HCT116 (cell line): ENCODE results near the gene MADCAM1. TPM values are rescaled to one million over a fixed set of nuclear protein-coding genes. Genes with fewer than 3 reads are reported as not detected.
"Not testable (repeated sequence)": the region's sequence is repeated elsewhere in the genome, so short reads cannot be mapped to it uniquely, and the experiment has no call there.

ENCODE experiments used
- ATAC-seq: fragments of 200-7000 bp; cut with Tn5 transposase; 2 replicates; pipeline ENCODE4 v1.9.1; 2020; ENCODE audit warnings: mild to moderate bottlenecking, moderate library complexity
- BruUV-seq: library from RNA; stranded (reverse); fragments of 400-500 nt; replicated peaks from 2 replicates; lab custom pipeline; 2021; lab: Mats Ljungman, UMichigan
- CTCF ChIA-PET: fragments of 300-600 bp; sonication (Branson Sonifier 250); formaldehyde crosslinking; loops from one replicate; lab custom pipeline; 2021; ENCODE audit warnings: antibody characterized with exemption; lab: Charles Lee
- POLR2A ChIA-PET: fragments of 300-600, 350-600 bp; sonication (Branson Sonifier 250); formaldehyde crosslinking; loops from one replicate; lab custom pipeline; 2021; ENCODE audit warnings: antibody characterized with exemption; lab: Charles Lee
- RAD21 ChIA-PET, 2 experiments: fragments of 300-600 bp; sonication (Branson Sonifier 250); formaldehyde crosslinking; loops; one replicate each; lab custom pipeline; 2023; ENCODE audit warnings: low total read pairs in 2 of 2; ENCODE audit not compliant: uncharacterized antibody in 2 of 2, unreplicated experiment in 2 of 2, low non-redundant PET in 1 of 2; lab: Charles Lee
- DNase-seq: peaks from one replicate; pipeline ENCODE4 v3.0.0-alpha.2; 2010; ENCODE audit warnings: low read depth, low spot score
- H2AFZ ChIP-seq: fragments of 200-600 bp; shearing (Covaris generic), sonication (generic); 2 replicates; pipeline ENCODE4 v1.6.1; 2017; ENCODE audit warnings: low read depth, mixed run types, mixed read lengths, antibody characterized with exemption, low read length; ENCODE audit not compliant: poor library complexity, severe bottlenecking
- H3K27ac ChIP-seq: 2 replicates; pipeline ENCODE4 v1.5.1; 2012; ENCODE audit warnings: low read depth, low read length
- H3K27me3 ChIP-seq: fragments of 200-600 bp; sonication (generic); 2 replicates; pipeline ENCODE4 v1.6.1; 2016; ENCODE audit warnings: mixed run types, low read length, mixed read lengths; ENCODE audit not compliant: insufficient read depth
- H3K36me3 ChIP-seq, 2 experiments: fragments of 200-500 bp in 1 of 2; fragments of 200-600 bp in 1 of 2; sonication (Bioruptor generic) in 1 of 2; sonication (generic) in 1 of 2; 2 replicates each; pipeline versions ENCODE4 v1.5.1 to v1.6.1; 2014 to 2016; ENCODE audit warnings: low read length in 2 of 2, inconsistent platforms in 1 of 2, mixed read lengths in 1 of 2, mixed run types in 1 of 2; ENCODE audit not compliant: insufficient read depth in 2 of 2, control insufficient read depth in 1 of 2
- H3K4me1 ChIP-seq, 2 experiments: fragments of 200-600 bp in 1 of 2; sonication (generic) in 1 of 2; 2 replicates each; pipeline versions ENCODE4 v1.5.1 to v1.6.1; 2012 to 2017; ENCODE audit warnings: low read length in 2 of 2, inconsistent platforms in 1 of 2, mild to moderate bottlenecking in 1 of 2, mixed read lengths in 1 of 2, mixed run types in 1 of 2, moderate library complexity in 1 of 2; ENCODE audit not compliant: insufficient read depth in 2 of 2, control insufficient read depth in 1 of 2
- H3K4me2 ChIP-seq: fragments of 200-600 bp; sonication (generic); 2 replicates; pipeline ENCODE4 v1.6.1; 2017; ENCODE audit warnings: mixed run types, low read length, mixed read lengths
- H3K4me3 ChIP-seq, 2 experiments: fragments of 200-600 bp in 1 of 2; sonication (generic) in 1 of 2; replicated peaks in 1 of 2; 2 replicates each; pipeline ENCODE4 v1.5.1; 2011 to 2016; ENCODE audit warnings: low read length in 2 of 2, control low read depth in 1 of 2, low read depth in 1 of 2, mild to moderate bottlenecking in 1 of 2, mixed read lengths in 1 of 2, mixed run types in 1 of 2
- H3K79me2 ChIP-seq: fragments of 200-600 bp; sonication (generic); 2 replicates; pipeline ENCODE4 v1.6.1; 2017; ENCODE audit warnings: mild to moderate bottlenecking, mixed run types, low read length, moderate library complexity, mixed read lengths; ENCODE audit not compliant: insufficient read depth
- H3K9ac ChIP-seq: fragments of 200-600 bp; sonication (generic); 2 replicates; pipeline ENCODE4 v1.6.1; 2016; ENCODE audit warnings: low read length, mixed read lengths
- H3K9me2 ChIP-seq: fragments of 200-600 bp; sonication (generic), shearing (Covaris generic); 2 replicates; pipeline ENCODE4 v1.6.1; 2017; ENCODE audit warnings: mixed run types, mild to moderate bottlenecking, moderate library complexity; ENCODE audit not compliant: insufficient read depth
- H3K9me3 ChIP-seq, 2 experiments: fragments of 200-500 bp in 1 of 2; fragments of 200-600 bp in 1 of 2; sonication (Bioruptor generic) in 1 of 2; sonication (generic) in 1 of 2; 2 replicates each; pipeline ENCODE4 v1.6.1; 2014 to 2017; ENCODE audit warnings: low read length in 2 of 2, mixed read lengths in 2 of 2, inconsistent platforms in 1 of 2, low read depth in 1 of 2, mild to moderate bottlenecking in 1 of 2, mixed run types in 1 of 2, moderate library complexity in 1 of 2; ENCODE audit not compliant: control insufficient read depth in 1 of 2, insufficient read depth in 1 of 2
- H4K20me1 ChIP-seq: fragments of 200-600 bp; sonication (generic), shearing (Covaris generic); 2 replicates; pipeline ENCODE4 v1.6.1; 2017; ENCODE audit warnings: mixed run types, mild to moderate bottlenecking, moderate library complexity; ENCODE audit not compliant: insufficient read depth
- CBX3 ChIP-seq: IDR thresholded peaks from 2 replicates; pipeline ENCODE4 v1.6.1; 2012; ENCODE audit warnings: low read depth
- EGR1 ChIP-seq: IDR thresholded peaks from 2 replicates; pipeline ENCODE4 v1.6.1; 2012; ENCODE audit warnings: low read depth
- POLR2AphosphoS5 ChIP-seq: IDR thresholded peaks from 2 replicates; pipeline ENCODE4 v1.6.1; 2011; ENCODE audit warnings: mild to moderate bottlenecking, low read depth, low read length, moderate library complexity
- RAD21 ChIP-seq: IDR thresholded peaks from 2 replicates; pipeline ENCODE4 v1.6.1; 2012; ENCODE audit warnings: low read depth, mild to moderate bottlenecking
- intact Hi-C: fragments of 100-400 bp; cut with micrococcal nuclease; formaldehyde crosslinking; loops from 2 replicates; pipeline ENCODE4 v1.10.0; 2022
- total RNA-seq: library from RNA; stranded (reverse); gene quantifications from one replicate; pipeline ENCODE4 v1.2.1, GENCODE V29; 2021; ENCODE audit not compliant: unreplicated experiment
- TF ChIP-seq, protein P1 (sequence below): IDR thresholded peaks from 2 replicates; pipeline ENCODE4 v1.6.1; 2011; ENCODE audit warnings: mild to moderate bottlenecking, low read length, moderate library complexity; ENCODE audit not compliant: insufficient replicate concordance; ENCODE audit errors: extremely low read depth
- TF ChIP-seq, protein P2 (sequence below), 3 experiments: fragments of 200-600 bp in 1 of 3; sonication (generic) in 1 of 3; IDR thresholded peaks in 2 of 3; conservative IDR thresholded peaks in 1 of 3; 2 replicates each; pipeline ENCODE4 v1.5.1; 2012 to 2017; ENCODE audit warnings: low read depth in 2 of 3, low read length in 2 of 3, antibody characterized with exemption in 1 of 3, borderline replicate concordance in 1 of 3, control low read depth in 1 of 3, mild to moderate bottlenecking in 1 of 3, mixed read lengths in 1 of 3, mixed run types in 1 of 3, moderate library complexity in 1 of 3; ENCODE audit not compliant: insufficient read depth in 1 of 3

MADCAM1 gene
- total RNA-seq, 1 experiment from 2014 or later = 0.57 TPM

DNA sequence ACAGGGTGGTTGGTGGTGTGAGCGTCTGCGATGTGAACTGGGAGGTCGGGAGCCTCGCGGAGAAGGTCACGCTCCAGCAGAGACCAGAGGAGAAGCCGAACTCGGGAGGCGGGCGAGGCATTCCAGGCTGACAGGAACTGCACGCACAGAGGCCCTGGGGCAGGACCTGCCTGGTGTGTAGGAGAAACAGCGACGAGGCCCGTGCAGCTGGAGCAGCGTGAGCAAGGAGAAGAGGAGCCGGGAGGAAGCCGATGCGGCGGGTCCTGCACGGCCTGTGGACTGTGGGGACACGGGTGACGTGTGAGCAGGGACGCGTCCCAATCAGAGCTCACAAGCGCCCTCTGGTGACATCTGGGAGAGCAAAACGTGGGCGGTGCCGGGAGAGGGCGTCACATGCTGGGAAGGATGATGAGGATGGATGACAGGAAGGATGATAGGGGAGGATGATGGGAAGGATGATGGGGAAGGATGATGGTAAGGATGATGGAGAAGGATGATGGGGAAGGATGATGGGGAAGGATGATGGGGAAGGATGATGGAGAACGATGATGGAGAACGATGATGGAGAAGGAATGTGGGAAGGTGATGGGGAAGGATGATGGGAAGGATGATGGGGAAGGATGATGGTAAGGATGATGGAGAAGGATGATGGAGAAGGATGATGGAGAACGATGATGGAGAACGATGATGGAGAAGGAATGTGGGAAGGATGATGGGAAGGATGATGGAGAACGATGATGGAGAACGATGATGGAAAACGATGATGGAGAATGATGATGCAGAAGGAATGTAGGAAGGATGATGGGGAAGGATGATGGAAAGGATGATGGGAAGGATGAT is 16.1 kb upstream of the MADCAM1 start:
- Histone ChIP-seq H3K4me2 (no peak overlapping the region), H3K9ac (no peak overlapping the region), H3K79me2 (no peaks in the 10 kb centered on the region), H3K27ac (no peak overlapping the region; the same call in 1 of the 2 replicates), H3K4me3 (no peak overlapping the region), H3K27me3 (no peaks in the 10 kb centered on the region), H3K9me2 (no peaks in the 10 kb centered on the region), H4K20me1 (no peaks in the 10 kb centered on the region)
- intact Hi-C loops = no loop called here
- DNase-seq = no peak
- ATAC-seq = peak; percentile 67
- ChIA-PET RAD21 (no interaction called here), POLR2A (interaction anchor here (1.2 kb wide), 1 partner anchor 51 kb away, joined by 3 read pairs; the partner anchor contains the start of gene CDC34)
- BruUV-seq = no TSS peak
- TF ChIP-seq EGR1 (peak; percentile 57; the same call in 1 of the 2 replicates), CBX3 (0 out of 2 replicates have a peak, but pooled peaks have one; percentile 29), POLR2AphosphoS5 (no peak), RAD21 (peak; percentile 63)
- TF ChIP-seq, protein P1, sequence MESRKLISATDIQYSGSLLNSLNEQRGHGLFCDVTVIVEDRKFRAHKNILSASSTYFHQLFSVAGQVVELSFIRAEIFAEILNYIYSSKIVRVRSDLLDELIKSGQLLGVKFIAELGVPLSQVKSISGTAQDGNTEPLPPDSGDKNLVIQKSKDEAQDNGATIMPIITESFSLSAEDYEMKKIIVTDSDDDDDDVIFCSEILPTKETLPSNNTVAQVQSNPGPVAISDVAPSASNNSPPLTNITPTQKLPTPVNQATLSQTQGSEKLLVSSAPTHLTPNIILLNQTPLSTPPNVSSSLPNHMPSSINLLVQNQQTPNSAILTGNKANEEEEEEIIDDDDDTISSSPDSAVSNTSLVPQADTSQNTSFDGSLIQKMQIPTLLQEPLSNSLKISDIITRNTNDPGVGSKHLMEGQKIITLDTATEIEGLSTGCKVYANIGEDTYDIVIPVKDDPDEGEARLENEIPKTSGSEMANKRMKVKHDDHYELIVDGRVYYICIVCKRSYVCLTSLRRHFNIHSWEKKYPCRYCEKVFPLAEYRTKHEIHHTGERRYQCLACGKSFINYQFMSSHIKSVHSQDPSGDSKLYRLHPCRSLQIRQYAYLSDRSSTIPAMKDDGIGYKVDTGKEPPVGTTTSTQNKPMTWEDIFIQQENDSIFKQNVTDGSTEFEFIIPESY = no peak
- TF ChIP-seq, protein P2, sequence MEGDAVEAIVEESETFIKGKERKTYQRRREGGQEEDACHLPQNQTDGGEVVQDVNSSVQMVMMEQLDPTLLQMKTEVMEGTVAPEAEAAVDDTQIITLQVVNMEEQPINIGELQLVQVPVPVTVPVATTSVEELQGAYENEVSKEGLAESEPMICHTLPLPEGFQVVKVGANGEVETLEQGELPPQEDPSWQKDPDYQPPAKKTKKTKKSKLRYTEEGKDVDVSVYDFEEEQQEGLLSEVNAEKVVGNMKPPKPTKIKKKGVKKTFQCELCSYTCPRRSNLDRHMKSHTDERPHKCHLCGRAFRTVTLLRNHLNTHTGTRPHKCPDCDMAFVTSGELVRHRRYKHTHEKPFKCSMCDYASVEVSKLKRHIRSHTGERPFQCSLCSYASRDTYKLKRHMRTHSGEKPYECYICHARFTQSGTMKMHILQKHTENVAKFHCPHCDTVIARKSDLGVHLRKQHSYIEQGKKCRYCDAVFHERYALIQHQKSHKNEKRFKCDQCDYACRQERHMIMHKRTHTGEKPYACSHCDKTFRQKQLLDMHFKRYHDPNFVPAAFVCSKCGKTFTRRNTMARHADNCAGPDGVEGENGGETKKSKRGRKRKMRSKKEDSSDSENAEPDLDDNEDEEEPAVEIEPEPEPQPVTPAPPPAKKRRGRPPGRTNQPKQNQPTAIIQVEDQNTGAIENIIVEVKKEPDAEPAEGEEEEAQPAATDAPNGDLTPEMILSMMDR (IDR thresholded peaks at IDR 0.05 in 2 of 3, conservative IDR thresholded peaks at IDR 0.05 in 1 of 3; ENCODE audit: borderline replicate concordance in 1 of 3, insufficient read depth in 1 of 3, low read depth in 2 of 3, low read length in 2 of 3) = peak; percentile 38 to 70 (median 47); a peak in 5 of 6 replicates
- TF ChIP-seq, all 23 proteins: peak for 4
- no peaks in the 10 kb centered on the region for H3K36me3 ChIP-seq
- no peaks in the 10 kb centered on the region for H3K4me1 ChIP-seq
- peaks cover 0 to 15% of the 10 kb centered on the region in 2 experiments; a peak in 1 of 4 replicates for H3K9me3 ChIP-seq
- CTCF ChIA-PET = interaction anchor here (0.7 kb wide), 1 partner anchor 9 kb away, joined by 3 read pairs; no protein-coding TSS in a partner anchor
- no peak overlapping the region for H2AFZ ChIP-seq

DNA sequence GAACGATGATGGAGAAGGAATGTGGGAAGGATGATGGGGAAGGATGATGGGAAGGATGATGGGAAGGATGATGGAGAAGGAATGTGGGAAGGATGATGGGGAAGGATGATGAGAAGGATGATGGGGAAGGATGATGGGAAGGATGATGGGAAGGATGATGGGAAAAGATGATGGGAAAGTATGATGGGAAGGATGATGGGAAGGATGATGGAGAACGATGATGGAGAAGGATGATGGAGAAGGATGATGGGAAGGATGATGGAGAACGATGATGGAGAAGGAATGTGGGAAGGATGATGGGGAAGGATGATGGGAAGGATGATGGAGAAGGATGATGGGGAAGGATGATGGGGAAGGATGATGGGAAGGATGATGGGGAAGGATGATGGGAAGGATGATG is 15.2 kb upstream of the MADCAM1 start:
- H3K79me2 ChIP-seq, H3K9me2 ChIP-seq, H3K27me3 ChIP-seq, H3K36me3 ChIP-seq, H3K27ac ChIP-seq, BruUV-seq, intact Hi-C loops, H3K9ac ChIP-seq, H2AFZ ChIP-seq, POLR2A ChIA-PET, H4K20me1 ChIP-seq, H3K4me2 ChIP-seq, H3K4me1 ChIP-seq, CTCF ChIA-PET, DNase-seq, ATAC-seq, H3K4me3 ChIP-seq, RAD21 ChIA-PET: not testable (repeated sequence)
- H3K9me3 ChIP-seq = peaks cover 0 to 15% of the 10 kb centered on the region in 2 experiments; a peak in 1 of 4 replicates
